HUES6 (cell line): ENCODE results near the gene ACTL7A.
"Not testable (repeated sequence)": the region's sequence is repeated elsewhere in the genome, so short reads cannot be mapped to it uniquely, and the experiment has no call there.

Experiments
- H3K27ac ChIP-seq: 2 replicates; pipeline ENCODE4 v1.7.0; 2013; ENCODE audit warnings: low read depth, mild to moderate bottlenecking, low read length, inconsistent platforms
- H3K27me3 ChIP-seq: 2 replicates; pipeline ENCODE4 v1.6.1; 2013; ENCODE audit warnings: low read length; ENCODE audit not compliant: control insufficient read depth, insufficient read depth
- H3K36me3 ChIP-seq: 2 replicates; pipeline ENCODE4 v1.6.1; 2013; ENCODE audit warnings: low read length; ENCODE audit not compliant: control insufficient read depth, insufficient read depth
- H3K4me1 ChIP-seq: 2 replicates; pipeline ENCODE4 v1.6.1; 2013; ENCODE audit warnings: low read length; ENCODE audit not compliant: control insufficient read depth, insufficient read depth
- H3K4me3 ChIP-seq: 2 replicates; pipeline ENCODE4 v1.5.1; 2013; ENCODE audit warnings: low read depth, low read length
- H3K9ac ChIP-seq: one replicate; pipeline ENCODE4 v1.6.1; 2013; ENCODE audit warnings: mild to moderate bottlenecking, low read length
- H3K9me3 ChIP-seq: 2 replicates; pipeline ENCODE4 v1.6.1; 2013; ENCODE audit warnings: low read depth, low read length; ENCODE audit not compliant: control insufficient read depth, insufficient read depth

ACTL7A gene

GRCh38 chr9:108899023-108899695 lies 37.1 kb downstream of the ACTL7A start:
- not testable (repeated sequence) for H3K4me1 ChIP-seq, H3K9me3 ChIP-seq, H3K27me3 ChIP-seq, H3K27ac ChIP-seq, H3K4me3 ChIP-seq, H3K9ac ChIP-seq
- H3K36me3 ChIP-seq, result peaks cover 97% of the 10 kb centered on the region

- no peak overlapping the region for H3K9ac ChIP-seq
- no peaks in the 10 kb centered on the region for H3K9me3 ChIP-seq
- H3K4me1 ChIP-seq, result no peaks in the 10 kb centered on the region
- no peaks in the 10 kb centered on the region for H3K27me3 ChIP-seq
- H3K27ac ChIP-seq, result no peak overlapping the region
- no peak overlapping the region for H3K4me3 ChIP-seq
- H3K36me3 ChIP-seq, result peaks cover 96% of the 10 kb centered on the region
These were observed 38.1 kb downstream of the ACTL7A start for GRCh38 chr9:108900176-108900575.

GRCh38 chr9:108903420-108904103 lies 41.5 kb downstream of the ACTL7A start:
- H3K27ac ChIP-seq, result no peak overlapping the region
- H3K36me3 ChIP-seq, result peaks cover 96% of the 10 kb centered on the region
- H3K27me3 ChIP-seq, result no peaks in the 10 kb centered on the region
- no peaks in the 10 kb centered on the region for H3K9me3 ChIP-seq
- no peak overlapping the region for H3K4me3 ChIP-seq
- no peaks in the 10 kb centered on the region for H3K4me1 ChIP-seq
- H3K9ac ChIP-seq, result no peak overlapping the region

- Histone ChIP-seq H3K4me1 (no peaks in the 10 kb centered on the region), H3K4me3 (no peak overlapping the region), H3K9me3 (no peaks in the 10 kb centered on the region), H3K36me3 (peaks cover 96% of the 10 kb centered on the region), H3K27ac (no peak overlapping the region), H3K27me3 (no peaks in the 10 kb centered on the region), H3K9ac (no peak overlapping the region)
These were observed 42.1 kb downstream of the ACTL7A start for GRCh38 chr9:108904161-108904560.

- H3K4me1 ChIP-seq, result no peaks in the 10 kb centered on the region
- H3K36me3 ChIP-seq, result peaks cover 96% of the 10 kb centered on the region
- no peaks in the 10 kb centered on the region for H3K9me3 ChIP-seq
- no peak overlapping the region for H3K9ac ChIP-seq
- H3K4me3 ChIP-seq, result no peak overlapping the region
- H3K27me3 ChIP-seq, result no peaks in the 10 kb centered on the region
- H3K27ac ChIP-seq, result no peak overlapping the region
These were observed 43.4 kb downstream of the ACTL7A start for GRCh38 chr9:108905494-108905893.

- Histone ChIP-seq H3K9me3 (no peaks in the 10 kb centered on the region), H3K4me1 (no peaks in the 10 kb centered on the region), H3K36me3 (peaks cover 86% of the 10 kb centered on the region), H3K9ac (no peak overlapping the region), H3K4me3 (no peak overlapping the region), H3K27ac (no peak overlapping the region), H3K27me3 (no peaks in the 10 kb centered on the region)
These were observed 48.3 kb downstream of the ACTL7A start for GRCh38 chr9:108910402-108910801.

GRCh38 chr9:108910914-108911313 lies 48.8 kb downstream of the ACTL7A start:
- Histone ChIP-seq H3K4me3 (no peak overlapping the region), H3K27ac (no peak overlapping the region), H3K9ac (no peak overlapping the region), H3K4me1 (no peaks in the 10 kb centered on the region), H3K36me3 (peaks cover 86% of the 10 kb centered on the region), H3K9me3 (no peaks in the 10 kb centered on the region), H3K27me3 (no peaks in the 10 kb centered on the region)

- Histone ChIP-seq H3K36me3 (peaks cover 85% of the 10 kb centered on the region), H3K27ac (no peak overlapping the region), H3K4me3 (no peak overlapping the region), H3K4me1 (no peaks in the 10 kb centered on the region), H3K27me3 (no peaks in the 10 kb centered on the region), H3K9ac (no peak overlapping the region), H3K9me3 (no peaks in the 10 kb centered on the region)
These were observed 49.8 kb downstream of the ACTL7A start for GRCh38 chr9:108911820-108912219.
